Activated B cell treated with CpG ODN at 0.5 μM for 24 hours (primary cell): ENCODE measurements around the gene DAD1. TPM values are rescaled to one million over a fixed set of nuclear protein-coding genes. Genes with fewer than 3 reads are reported as not detected.
A peak's percentile ranks its signal among the peaks of the same experiment; 100 is the strongest.
"Not testable (repeated sequence)": the region's sequence is repeated elsewhere in the genome, so short reads cannot be mapped to it uniquely, and the experiment has no call there.

ENCODE experiments used
- ATAC-seq: fragments of 200-7000 bp; cut with Tn5 transposase; one replicate; pipeline ENCODE4 v1.10.0; 2021; ENCODE audit warnings: low read depth, mild to moderate bottlenecking, moderate library complexity
- CTCF ChIA-PET: fragments of 350-600 bp; sonication (Branson Sonifier 250); formaldehyde crosslinking; loops from one replicate; lab custom pipeline; 2021; ENCODE audit warnings: antibody characterized with exemption; lab: Charles Lee
- POLR2A ChIA-PET: fragments of 350-600 bp; sonication (Branson Sonifier 250); formaldehyde crosslinking; loops from one replicate; lab custom pipeline; 2021; ENCODE audit warnings: antibody characterized with exemption; lab: Charles Lee
- DNase-seq: peaks from one replicate; pipeline ENCODE4 v3.0.0; 2022
- H3K27ac Mint-ChIP-seq: one replicate; pipeline ENCODE4 v1.8.0; 2020; ENCODE audit warnings: mixed read lengths
- H3K27me3 Mint-ChIP-seq: one replicate; pipeline ENCODE4 v1.8.0; 2021; ENCODE audit warnings: mixed read lengths
- H3K36me3 Mint-ChIP-seq: one replicate; pipeline ENCODE4 v1.8.0; 2021; ENCODE audit warnings: low read depth, mixed read lengths
- H3K4me1 Mint-ChIP-seq: one replicate; pipeline ENCODE4 v1.8.0; 2021; ENCODE audit warnings: mixed read lengths
- H3K4me3 Mint-ChIP-seq: one replicate; pipeline ENCODE4 v1.8.0; 2020; ENCODE audit warnings: mild to moderate bottlenecking, mixed read lengths
- H3K9me3 Mint-ChIP-seq: one replicate; pipeline ENCODE4 v1.8.0; 2020; ENCODE audit warnings: mixed read lengths
- intact Hi-C: fragments of 100-400 bp; cut with micrococcal nuclease; formaldehyde crosslinking; loops from one replicate; pipeline ENCODE4 v1.15.1; 2024
- total RNA-seq: library from RNA; stranded (reverse); gene quantifications from 2 replicates; pipeline ENCODE4 v1.2.3, GENCODE V29; 2022
- TF ChIP-seq, protein P1 (sequence below): fragments of 200-600 bp; IDR thresholded peaks from one replicate; pipeline ENCODE4 v1.8.0; 2022; ENCODE audit warnings: antibody characterized with exemption, mild to moderate bottlenecking

DAD1 gene
- total RNA-seq, 1 donor from 2014 or later = 123 TPM

DNA sequence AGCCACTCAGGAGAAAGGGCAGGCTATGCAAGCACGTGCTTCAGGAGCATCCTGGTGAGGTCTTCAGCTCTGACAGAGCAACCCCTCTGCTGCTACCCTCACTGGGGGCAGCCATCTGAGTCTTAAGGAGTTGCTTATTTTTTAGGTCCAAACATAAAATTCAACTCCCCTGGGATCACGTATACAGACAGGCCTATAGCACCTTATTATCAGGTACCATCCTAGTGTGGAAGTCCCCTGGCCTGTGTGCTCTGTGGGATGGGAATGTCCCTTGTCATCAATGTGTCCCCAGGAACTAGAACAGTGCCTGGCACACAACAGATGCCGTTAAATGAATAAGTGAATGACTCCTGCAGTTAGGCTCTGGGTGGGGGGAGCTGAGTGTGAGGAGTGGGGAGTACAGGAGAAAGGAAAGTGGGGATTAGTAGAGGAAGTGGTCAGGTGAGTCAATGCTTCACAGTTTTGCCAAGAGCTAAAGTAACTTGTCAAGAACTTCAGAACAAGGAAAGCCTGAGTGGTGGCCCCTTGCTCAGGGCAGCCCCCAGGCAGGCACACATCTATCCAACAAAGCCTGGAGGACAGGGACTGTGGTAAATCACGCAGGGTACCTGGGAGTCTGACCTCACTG lies 33.5 kb downstream of the DAD1 start:
- ChIA-PET POLR2A (interaction anchor here (0.5 to 13.3 kb wide), 40 partner anchors 10 to 540 kb away, joined by 3 to 243 read pairs (median 7); partner anchors contain the start of genes ABHD4, ACIN1, C14orf119 and DAD1), CTCF (interaction anchor here (0.8 to 8.0 kb wide), 25 partner anchors 8 to 431 kb away, joined by 3 to 324 read pairs (median 12); no protein-coding TSS in a partner anchor)
- intact Hi-C loops = loop anchor here (1.0 kb wide), 13 partner anchors 18 to 333 kb away; partner anchors contain the start of genes DAD1 and MRPL52
- H3K4me3 Mint-ChIP-seq = peak overlapping the region; percentile 80
- peaks cover 88% of the 10 kb centered on the region for H3K4me1 Mint-ChIP-seq
- TF ChIP-seq, protein P1, sequence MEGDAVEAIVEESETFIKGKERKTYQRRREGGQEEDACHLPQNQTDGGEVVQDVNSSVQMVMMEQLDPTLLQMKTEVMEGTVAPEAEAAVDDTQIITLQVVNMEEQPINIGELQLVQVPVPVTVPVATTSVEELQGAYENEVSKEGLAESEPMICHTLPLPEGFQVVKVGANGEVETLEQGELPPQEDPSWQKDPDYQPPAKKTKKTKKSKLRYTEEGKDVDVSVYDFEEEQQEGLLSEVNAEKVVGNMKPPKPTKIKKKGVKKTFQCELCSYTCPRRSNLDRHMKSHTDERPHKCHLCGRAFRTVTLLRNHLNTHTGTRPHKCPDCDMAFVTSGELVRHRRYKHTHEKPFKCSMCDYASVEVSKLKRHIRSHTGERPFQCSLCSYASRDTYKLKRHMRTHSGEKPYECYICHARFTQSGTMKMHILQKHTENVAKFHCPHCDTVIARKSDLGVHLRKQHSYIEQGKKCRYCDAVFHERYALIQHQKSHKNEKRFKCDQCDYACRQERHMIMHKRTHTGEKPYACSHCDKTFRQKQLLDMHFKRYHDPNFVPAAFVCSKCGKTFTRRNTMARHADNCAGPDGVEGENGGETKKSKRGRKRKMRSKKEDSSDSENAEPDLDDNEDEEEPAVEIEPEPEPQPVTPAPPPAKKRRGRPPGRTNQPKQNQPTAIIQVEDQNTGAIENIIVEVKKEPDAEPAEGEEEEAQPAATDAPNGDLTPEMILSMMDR = no peak
- DNase-seq = no peak
- no peaks in the 10 kb centered on the region for H3K9me3 Mint-ChIP-seq
- H3K27ac Mint-ChIP-seq = peak overlapping the region; percentile 98
- ATAC-seq = peak; percentile 4
- peaks cover 4% of the 10 kb centered on the region for H3K27me3 Mint-ChIP-seq
- peaks cover 17% of the 10 kb centered on the region for H3K36me3 Mint-ChIP-seq

DNA sequence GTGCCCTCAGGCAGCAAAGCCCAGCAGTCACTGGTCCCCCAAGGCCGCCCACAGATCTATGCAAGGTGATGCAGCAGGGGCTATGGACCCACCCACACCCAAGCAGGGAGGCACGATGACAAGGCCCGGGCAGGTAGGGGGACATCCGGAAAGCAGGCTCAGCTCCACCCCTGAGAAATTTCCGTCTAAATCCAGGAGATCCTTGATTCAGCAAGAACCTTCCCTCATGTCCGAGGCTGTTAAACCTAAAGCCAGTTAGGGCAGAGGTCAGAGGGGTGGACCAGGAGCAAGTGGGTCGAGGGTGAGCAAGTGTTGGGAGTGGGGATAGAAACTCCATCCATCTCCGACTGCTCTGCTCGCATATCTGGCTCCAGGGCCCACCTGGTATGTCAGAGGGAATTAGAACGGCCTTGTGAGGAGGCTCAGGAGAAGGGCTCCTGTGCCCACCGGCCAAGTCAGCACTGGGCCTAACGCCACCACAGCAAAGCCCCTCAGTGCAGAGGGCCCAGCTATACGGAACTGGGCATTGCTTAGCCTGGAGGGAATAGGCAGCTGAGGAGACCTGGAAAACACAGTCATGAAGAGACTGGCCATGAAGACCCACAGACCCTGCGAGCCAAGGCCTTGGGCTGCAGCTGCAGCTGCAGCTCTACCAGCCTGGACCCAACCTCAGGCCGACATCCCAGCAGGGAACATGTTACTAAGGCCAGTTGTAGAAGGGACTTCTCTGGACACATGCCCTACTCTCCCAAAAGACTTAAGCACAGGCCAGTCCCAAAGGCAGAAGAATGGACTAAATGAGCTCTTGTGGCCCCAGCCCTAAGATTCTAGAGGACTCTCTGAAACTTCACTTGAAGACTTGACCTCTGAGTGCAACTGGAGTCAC lies 34.3 kb downstream of the DAD1 start:
- peaks cover 19% of the 10 kb centered on the region for H3K36me3 Mint-ChIP-seq
- H3K4me1 Mint-ChIP-seq = peaks cover 90% of the 10 kb centered on the region
- intact Hi-C loops = no loop called here
- H3K27me3 Mint-ChIP-seq = peaks cover 4% of the 10 kb centered on the region
- ChIA-PET CTCF (interaction anchor here (0.7 to 8.0 kb wide), 11 partner anchors 10 to 170 kb away, joined by 3 to 324 read pairs (median 41); no protein-coding TSS in a partner anchor), POLR2A (interaction anchor here (0.5 to 13.3 kb wide), 18 partner anchors 9 to 334 kb away, joined by 4 to 243 read pairs (median 25); partner anchors contain the start of gene DAD1)
- no peak for DNase-seq
- no peak for ATAC-seq
- H3K27ac Mint-ChIP-seq = peak overlapping the region; percentile 98
- H3K9me3 Mint-ChIP-seq = no peaks in the 10 kb centered on the region
- TF ChIP-seq, protein P1 = no peak
- no peak overlapping the region for H3K4me3 Mint-ChIP-seq

DNA sequence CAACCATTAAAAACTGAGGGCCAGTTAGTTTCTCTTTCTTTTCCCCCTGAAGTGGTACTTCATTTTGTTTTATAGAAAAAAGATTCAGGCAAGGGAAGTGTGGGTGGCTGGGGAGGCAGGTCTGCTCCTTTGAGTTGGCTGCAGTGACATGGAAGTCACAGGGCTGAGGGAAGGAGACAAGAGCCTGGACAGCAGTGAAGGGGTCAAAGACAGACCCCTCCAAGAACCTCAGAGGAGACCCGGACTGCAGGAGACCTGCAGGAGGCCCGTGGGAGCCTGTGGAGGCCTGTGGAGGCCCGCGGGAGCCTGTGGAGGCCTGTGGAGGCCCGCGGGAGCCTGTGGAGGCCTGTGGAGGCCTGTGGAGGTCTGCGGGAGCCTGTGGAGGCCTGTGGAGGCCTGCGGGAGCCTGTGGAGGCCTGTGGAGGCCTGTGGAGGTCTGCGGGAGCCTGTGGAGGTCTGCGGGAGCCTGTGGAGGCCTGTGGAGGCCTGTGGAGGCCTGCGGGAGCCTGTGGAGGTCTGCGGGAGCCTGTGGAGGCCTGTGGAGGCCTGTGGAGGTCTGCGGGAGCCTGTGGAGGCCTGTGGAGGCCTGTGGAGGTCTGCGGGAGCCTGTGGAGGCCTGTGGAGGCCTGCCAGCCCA lies 35.0 kb downstream of the DAD1 start:
- Mint-ChIP-seq H3K4me1 (peaks cover 93% of the 10 kb centered on the region), H3K36me3 (peaks cover 21% of the 10 kb centered on the region), H3K27ac (peak overlapping the region; percentile 98)
- POLR2A ChIA-PET = interaction anchor here (0.6 to 13.3 kb wide), 4 partner anchors 13 to 335 kb away, joined by 4 to 243 read pairs (median 93); no protein-coding TSS in a partner anchor
- H3K9me3 Mint-ChIP-seq, H3K27me3 Mint-ChIP-seq, DNase-seq, H3K4me3 Mint-ChIP-seq, ATAC-seq, CTCF ChIA-PET, intact Hi-C loops: not testable (repeated sequence)

DNA sequence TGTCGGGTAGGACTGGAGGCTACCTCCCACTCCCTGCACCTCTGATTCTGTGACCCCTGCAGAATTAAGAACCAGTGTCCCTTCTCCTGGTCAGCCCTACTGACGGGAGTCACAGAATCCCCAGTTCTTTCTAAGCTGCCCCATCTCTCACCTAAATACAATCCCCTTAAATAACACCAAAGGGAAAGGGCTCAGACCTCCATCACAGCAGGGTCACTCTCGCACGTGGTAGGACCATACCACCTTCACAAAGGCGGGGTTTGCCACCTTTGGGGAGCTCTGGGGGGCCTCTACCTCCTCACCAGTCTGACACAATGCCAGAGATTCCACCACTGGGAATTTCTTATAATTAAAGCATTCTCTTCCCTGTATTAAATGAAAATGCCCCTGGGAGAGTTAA lies 35.6 kb downstream of the DAD1 start:
- no peak for DNase-seq
- intact Hi-C loops = no loop called here
- ChIA-PET CTCF (no interaction called here), POLR2A (interaction anchor here (0.6 to 13.3 kb wide), 7 partner anchors 15 to 338 kb away, joined by 3 to 243 read pairs (median 29); no protein-coding TSS in a partner anchor)
- ATAC-seq = no peak
- Mint-ChIP-seq H3K36me3 (peaks cover 24% of the 10 kb centered on the region), H3K27ac (peak overlapping the region; percentile 89), H3K27me3 (peaks cover 4% of the 10 kb centered on the region), H3K4me3 (no peak overlapping the region), H3K4me1 (peaks cover 91% of the 10 kb centered on the region), H3K9me3 (no peaks in the 10 kb centered on the region)
- TF ChIP-seq, protein P1 = no peak

DNA sequence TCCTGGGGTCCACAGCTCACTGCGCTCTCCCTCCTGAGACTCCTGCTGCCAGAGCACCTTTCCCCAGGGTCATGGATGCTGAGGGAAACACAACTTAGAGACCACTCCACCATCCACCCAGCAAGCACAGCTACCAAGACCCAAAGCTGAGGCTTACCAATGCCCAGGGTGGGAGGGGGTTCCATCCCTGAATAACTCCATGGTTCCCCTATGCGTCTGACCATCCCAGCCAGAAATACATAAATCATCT lies 36.3 kb downstream of the DAD1 start:
- DNase-seq (no peak), ATAC-seq (no peak)
- intact Hi-C loops = no loop called here
- H3K27me3 Mint-ChIP-seq = peaks cover 4% of the 10 kb centered on the region
- H3K4me1 Mint-ChIP-seq = peaks cover 91% of the 10 kb centered on the region
- H3K27ac Mint-ChIP-seq = peak overlapping the region; percentile 90
- ChIA-PET CTCF (interaction anchor here (1.1 to 2.4 kb wide), 3 partner anchors 17 to 160 kb away, joined by 4 to 11 read pairs (median 4); no protein-coding TSS in a partner anchor), POLR2A (interaction anchor here (0.6 to 13.3 kb wide), 8 partner anchors 15 to 339 kb away, joined by 3 to 243 read pairs (median 26); no protein-coding TSS in a partner anchor)
- TF ChIP-seq, protein P1 = no peak
- H3K36me3 Mint-ChIP-seq = peaks cover 31% of the 10 kb centered on the region
- no peaks in the 10 kb centered on the region for H3K9me3 Mint-ChIP-seq
- H3K4me3 Mint-ChIP-seq = no peak overlapping the region
